Endothelial cell (in vitro differentiated cells): ENCODE measurements around the gene TRIB2. TPM values are rescaled to one million over a fixed set of nuclear protein-coding genes. Genes with fewer than 3 reads are reported as not detected.

Experiments used
- DNase-seq: peaks from one replicate; pipeline ENCODE4 v3.0.0; 2021; ENCODE audit warnings: low spot score
- H3K27ac Mint-ChIP-seq: one replicate; pipeline ENCODE4 v1.8.0; 2021; ENCODE audit warnings: mixed read lengths, inconsistent platforms; ENCODE audit not compliant: unreplicated experiment
- H3K27me3 Mint-ChIP-seq: one replicate; pipeline ENCODE4 v1.8.0; 2021; ENCODE audit warnings: mild to moderate bottlenecking, moderate library complexity, mixed read lengths, inconsistent platforms; ENCODE audit not compliant: unreplicated experiment
- H3K36me3 Mint-ChIP-seq: one replicate; pipeline ENCODE4 v1.8.0; 2021; ENCODE audit warnings: mild to moderate bottlenecking, low read depth, mixed read lengths, inconsistent platforms; ENCODE audit not compliant: unreplicated experiment
- H3K4me1 Mint-ChIP-seq: one replicate; pipeline ENCODE4 v1.8.0; 2021; ENCODE audit warnings: mild to moderate bottlenecking, mixed read lengths, inconsistent platforms; ENCODE audit not compliant: unreplicated experiment
- H3K4me3 Mint-ChIP-seq: one replicate; pipeline ENCODE4 v1.8.0; 2021; ENCODE audit warnings: mild to moderate bottlenecking, mixed read lengths, inconsistent platforms; ENCODE audit not compliant: unreplicated experiment
- H3K9me3 Mint-ChIP-seq: one replicate; pipeline ENCODE4 v1.8.0; 2021; ENCODE audit warnings: mixed read lengths, inconsistent platforms; ENCODE audit not compliant: unreplicated experiment
- total RNA-seq: library from RNA; stranded (reverse); fragmentation: NEBNext Ultra II Directional; extraction: Animal tissue kit (Norgen Biotek cat#: 25700); gene quantifications from one replicate; pipeline ENCODE4 v1.2.1, GENCODE V29; 2021; ENCODE audit not compliant: unreplicated experiment
- TF ChIP-seq, protein P1 (sequence below): fragments of 200-600 bp; sonication (generic); IDR thresholded peaks from one replicate; pipeline ENCODE4 v1.5.0; 2021; ENCODE audit warnings: antibody characterized with exemption; ENCODE audit not compliant: unreplicated experiment

TRIB2 gene
- total RNA-seq, 1 donor from 2014 or later: 10.1 TPM

DNA sequence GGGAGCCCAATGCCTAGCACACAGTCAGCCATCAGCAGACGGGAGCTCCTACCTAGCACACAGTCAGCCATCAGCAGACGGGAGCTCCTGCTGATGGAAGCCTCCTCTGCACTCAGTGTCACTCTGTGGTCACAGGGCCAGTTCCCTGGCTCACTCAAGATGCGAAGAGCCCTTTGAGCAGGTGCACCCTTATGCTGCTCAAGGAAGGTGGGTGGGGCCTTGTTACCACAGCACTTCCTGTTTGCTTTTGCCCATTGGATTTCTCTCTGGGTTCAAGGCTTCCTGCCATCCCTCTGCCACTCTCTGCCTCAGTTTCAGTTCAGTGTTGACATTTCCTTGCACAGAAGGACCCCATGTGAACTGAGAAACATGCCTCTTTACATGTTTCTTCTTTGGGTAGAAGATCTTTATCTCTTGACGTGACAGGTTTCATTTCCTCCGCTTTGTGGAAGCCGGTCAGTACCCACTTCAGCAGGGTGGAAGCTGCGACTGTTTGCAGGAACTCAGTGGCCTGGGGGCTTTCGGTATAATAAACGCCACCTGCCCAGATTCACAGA is 11.6 kb downstream of the TRIB2 start:
- Mint-ChIP-seq H3K27ac (no peak overlapping the region), H3K4me3 (no peak overlapping the region), H3K27me3 (peaks cover 2% of the 10 kb centered on the region), H3K36me3 (peaks cover 8% of the 10 kb centered on the region), H3K9me3 (no peaks in the 10 kb centered on the region), H3K4me1 (peaks cover 25% of the 10 kb centered on the region)
- DNase-seq: no peak
- TF ChIP-seq, protein P1, sequence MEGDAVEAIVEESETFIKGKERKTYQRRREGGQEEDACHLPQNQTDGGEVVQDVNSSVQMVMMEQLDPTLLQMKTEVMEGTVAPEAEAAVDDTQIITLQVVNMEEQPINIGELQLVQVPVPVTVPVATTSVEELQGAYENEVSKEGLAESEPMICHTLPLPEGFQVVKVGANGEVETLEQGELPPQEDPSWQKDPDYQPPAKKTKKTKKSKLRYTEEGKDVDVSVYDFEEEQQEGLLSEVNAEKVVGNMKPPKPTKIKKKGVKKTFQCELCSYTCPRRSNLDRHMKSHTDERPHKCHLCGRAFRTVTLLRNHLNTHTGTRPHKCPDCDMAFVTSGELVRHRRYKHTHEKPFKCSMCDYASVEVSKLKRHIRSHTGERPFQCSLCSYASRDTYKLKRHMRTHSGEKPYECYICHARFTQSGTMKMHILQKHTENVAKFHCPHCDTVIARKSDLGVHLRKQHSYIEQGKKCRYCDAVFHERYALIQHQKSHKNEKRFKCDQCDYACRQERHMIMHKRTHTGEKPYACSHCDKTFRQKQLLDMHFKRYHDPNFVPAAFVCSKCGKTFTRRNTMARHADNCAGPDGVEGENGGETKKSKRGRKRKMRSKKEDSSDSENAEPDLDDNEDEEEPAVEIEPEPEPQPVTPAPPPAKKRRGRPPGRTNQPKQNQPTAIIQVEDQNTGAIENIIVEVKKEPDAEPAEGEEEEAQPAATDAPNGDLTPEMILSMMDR: no peak

DNA sequence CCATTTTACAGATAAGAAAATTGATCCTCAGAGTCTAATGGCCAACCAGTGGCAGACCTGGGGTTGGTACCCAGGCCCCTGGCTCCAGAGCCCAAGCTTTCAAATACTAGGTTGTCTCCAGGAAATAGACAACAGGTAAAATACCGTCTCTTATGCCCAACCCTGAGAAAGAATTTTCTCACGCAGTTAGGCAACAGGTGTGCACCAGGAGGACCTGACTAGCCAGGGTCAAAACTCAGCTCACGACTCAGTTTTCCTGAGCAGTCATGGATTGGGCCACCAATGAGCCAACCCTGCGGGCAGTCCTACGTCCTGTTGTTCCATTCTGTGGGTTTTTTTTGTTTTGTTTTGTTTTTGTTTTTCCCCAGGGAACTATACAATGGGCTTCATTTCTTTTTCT is 13.5 kb downstream of the TRIB2 start:
- H3K4me1 Mint-ChIP-seq: peaks cover 28% of the 10 kb centered on the region
- TF ChIP-seq, protein P1: no peak
- H3K27ac Mint-ChIP-seq: no peak overlapping the region
- H3K27me3 Mint-ChIP-seq: peaks cover 2% of the 10 kb centered on the region
- DNase-seq: no peak
- no peaks in the 10 kb centered on the region for H3K36me3 Mint-ChIP-seq
- no peaks in the 10 kb centered on the region for H3K9me3 Mint-ChIP-seq
- H3K4me3 Mint-ChIP-seq: no peak overlapping the region

DNA sequence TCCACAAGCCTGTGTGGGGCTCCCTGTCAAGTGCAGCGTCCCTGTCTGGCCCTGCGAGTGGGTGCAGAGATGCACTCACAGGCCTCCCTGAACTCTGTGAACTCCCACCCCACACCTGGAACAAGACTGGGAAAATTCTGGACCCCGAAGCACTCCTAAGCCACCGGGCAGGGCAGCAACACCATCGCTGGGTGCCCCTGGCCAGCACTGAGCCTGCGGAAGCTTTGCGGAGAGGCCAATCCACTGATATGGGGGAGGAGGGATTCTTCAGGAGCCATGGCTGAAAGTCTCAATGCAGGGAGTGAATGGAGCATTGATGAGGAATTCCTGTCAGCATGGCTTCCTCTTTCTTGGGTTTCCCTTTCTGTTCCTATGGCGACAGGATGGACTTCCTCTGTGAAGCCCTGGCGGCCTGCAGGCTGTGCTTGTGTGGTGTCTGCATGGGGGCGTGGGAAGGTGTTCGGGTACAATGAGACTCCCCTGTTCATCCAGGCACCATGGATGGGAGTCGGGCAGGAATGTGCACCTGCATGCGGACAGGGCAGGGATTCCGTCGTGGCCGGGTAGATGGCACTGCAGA is 15.1 kb downstream of the TRIB2 start:
- TF ChIP-seq, protein P1: no peak
- no peaks in the 10 kb centered on the region for H3K36me3 Mint-ChIP-seq
- DNase-seq: peak; percentile 32
- no peaks in the 10 kb centered on the region for H3K9me3 Mint-ChIP-seq
- no peak overlapping the region for H3K4me3 Mint-ChIP-seq
- H3K4me1 Mint-ChIP-seq: peaks cover 29% of the 10 kb centered on the region
- H3K27ac Mint-ChIP-seq: peak overlapping the region; percentile 61
- no peaks in the 10 kb centered on the region for H3K27me3 Mint-ChIP-seq

DNA sequence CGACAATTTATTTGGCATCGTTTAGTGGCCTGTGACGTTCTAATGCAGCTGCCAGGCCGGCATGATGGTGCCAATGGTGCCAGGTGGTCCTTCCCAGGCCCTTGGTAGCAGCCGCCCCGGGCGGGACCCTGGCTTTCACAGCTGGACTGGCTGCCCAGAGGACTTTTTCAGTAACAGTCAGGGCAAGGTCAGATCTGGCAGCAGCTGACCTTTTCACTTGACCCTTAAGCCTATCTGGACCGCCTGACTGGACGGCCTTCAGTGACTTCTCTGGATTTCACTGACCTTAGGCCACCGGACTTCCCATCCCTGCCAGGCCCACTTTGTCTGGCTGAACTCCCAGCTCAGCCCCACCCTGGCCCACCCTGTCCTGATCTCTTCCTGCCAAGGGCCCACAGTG is 15.9 kb downstream of the TRIB2 start:
- H3K36me3 Mint-ChIP-seq: no peaks in the 10 kb centered on the region
- no peak for DNase-seq
- H3K4me1 Mint-ChIP-seq: peaks cover 32% of the 10 kb centered on the region
- no peaks in the 10 kb centered on the region for H3K27me3 Mint-ChIP-seq
- H3K27ac Mint-ChIP-seq: no peak overlapping the region
- H3K4me3 Mint-ChIP-seq: no peak overlapping the region
- no peaks in the 10 kb centered on the region for H3K9me3 Mint-ChIP-seq
- TF ChIP-seq, protein P1: no peak

DNA sequence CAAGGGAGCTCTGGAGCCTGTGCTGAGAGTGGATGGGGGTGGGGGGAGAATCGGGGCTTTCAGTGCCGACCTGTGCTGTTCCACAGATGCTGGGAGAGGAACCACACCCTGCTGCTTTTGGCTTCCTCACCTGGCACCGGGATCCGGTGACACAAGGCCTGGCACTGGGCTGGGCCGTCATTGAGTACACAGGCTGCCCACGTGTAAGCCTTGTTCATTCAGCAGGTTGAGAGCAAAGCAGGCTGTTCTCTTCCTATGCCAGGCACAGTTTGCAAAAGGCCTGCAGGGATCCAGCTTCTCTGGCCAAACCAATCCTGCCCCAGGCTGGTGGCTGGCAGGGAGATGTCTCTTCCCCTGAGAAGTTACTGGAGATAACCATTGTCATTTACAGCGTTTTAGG is 17.1 kb downstream of the TRIB2 start:
- Mint-ChIP-seq H3K4me1 (peaks cover 32% of the 10 kb centered on the region), H3K27me3 (no peaks in the 10 kb centered on the region), H3K36me3 (peaks cover 1% of the 10 kb centered on the region), H3K27ac (no peak overlapping the region), H3K4me3 (no peak overlapping the region), H3K9me3 (no peaks in the 10 kb centered on the region)
- DNase-seq: no peak
- TF ChIP-seq, protein P1: no peak
